Endothelial cell of umbilical vein (primary cell): Measurements from ENCODE around the gene PRAMEF14.
"Not testable (repeated sequence)": the region's sequence is repeated elsewhere in the genome, so short reads cannot be mapped to it uniquely, and the experiment has no call there.

ENCODE experiments used
- CTCF ChIP-seq, 2 donors: IDR thresholded peaks; 1 replicate in 1 of 2; 2 replicates in 1 of 2; pipeline ENCODE4 v1.5.1; 2011; ENCODE audit warnings: low read length in 2 of 2, mild to moderate bottlenecking in 2 of 2, moderate library complexity in 2 of 2, control low read depth in 1 of 2, inconsistent platforms in 1 of 2, low read depth in 1 of 2; ENCODE audit not compliant: insufficient read depth in 1 of 2; ENCODE audit errors: extremely low read depth in 1 of 2
- EZH2 ChIP-seq: IDR thresholded peaks from 2 replicates; pipeline ENCODE4 v1.6.1; 2012; ENCODE audit warnings: borderline replicate concordance, low read depth, mild to moderate bottlenecking, moderate library complexity, low read length, inconsistent platforms; ENCODE audit not compliant: severe bottlenecking
- FOS ChIP-seq: IDR thresholded peaks from 2 replicates; pipeline ENCODE4 v1.6.1; 2011; ENCODE audit warnings: mild to moderate bottlenecking, low read length, moderate library complexity, borderline replicate concordance; ENCODE audit not compliant: insufficient read depth
- GATA2 ChIP-seq: IDR thresholded peaks from 2 replicates; pipeline ENCODE4 v1.7.0; 2011; ENCODE audit warnings: low read depth, mild to moderate bottlenecking, moderate library complexity, mixed read lengths, low read length; ENCODE audit not compliant: insufficient read length, insufficient read depth
- POLR2A ChIP-seq: IDR thresholded peaks from 2 replicates; pipeline ENCODE4 v1.6.1; 2012; ENCODE audit warnings: low read depth, mild to moderate bottlenecking, control low read depth, low read length
- POLR2AphosphoS5 ChIP-seq: IDR thresholded peaks from 2 replicates; pipeline ENCODE4 v1.6.1; 2012; ENCODE audit warnings: low read depth, mild to moderate bottlenecking, control low read depth, low read length, moderate library complexity; ENCODE audit not compliant: insufficient read depth

GRCh38 chr1:13303239-13303638 is 43.7 kb downstream of the PRAMEF14 start, which contains the start of gene PRAMEF33:
- TF ChIP-seq CTCF (IDR thresholded peaks at IDR 0.05; ENCODE audit: extremely low read depth in 1 of 2, insufficient read depth in 1 of 2, low read depth in 1 of 2, low read length in 2 of 2); POLR2A; GATA2; EZH2; FOS; POLR2AphosphoS5: not testable (repeated sequence)
